PC-3 (cell line): ENCODE data around the gene PLEKHA1.

ENCODE experiments used
- EZH2 ChIP-seq: fragments of 300-600 bp; sonication (generic); IDR thresholded peaks from one replicate; pipeline ENCODE4 v1.6.1; 2017; ENCODE audit warnings: antibody characterized with exemption, mild to moderate bottlenecking, low read length; ENCODE audit not compliant: unreplicated experiment
- TF ChIP-seq, protein P1 (sequence below): fragments of 300-600 bp; sonication (generic); conservative IDR thresholded peaks from 2 replicates; pipeline ENCODE4 v1.5.1; 2017; ENCODE audit warnings: antibody characterized with exemption, low read depth, mild to moderate bottlenecking, low read length

- TF ChIP-seq, protein P1, sequence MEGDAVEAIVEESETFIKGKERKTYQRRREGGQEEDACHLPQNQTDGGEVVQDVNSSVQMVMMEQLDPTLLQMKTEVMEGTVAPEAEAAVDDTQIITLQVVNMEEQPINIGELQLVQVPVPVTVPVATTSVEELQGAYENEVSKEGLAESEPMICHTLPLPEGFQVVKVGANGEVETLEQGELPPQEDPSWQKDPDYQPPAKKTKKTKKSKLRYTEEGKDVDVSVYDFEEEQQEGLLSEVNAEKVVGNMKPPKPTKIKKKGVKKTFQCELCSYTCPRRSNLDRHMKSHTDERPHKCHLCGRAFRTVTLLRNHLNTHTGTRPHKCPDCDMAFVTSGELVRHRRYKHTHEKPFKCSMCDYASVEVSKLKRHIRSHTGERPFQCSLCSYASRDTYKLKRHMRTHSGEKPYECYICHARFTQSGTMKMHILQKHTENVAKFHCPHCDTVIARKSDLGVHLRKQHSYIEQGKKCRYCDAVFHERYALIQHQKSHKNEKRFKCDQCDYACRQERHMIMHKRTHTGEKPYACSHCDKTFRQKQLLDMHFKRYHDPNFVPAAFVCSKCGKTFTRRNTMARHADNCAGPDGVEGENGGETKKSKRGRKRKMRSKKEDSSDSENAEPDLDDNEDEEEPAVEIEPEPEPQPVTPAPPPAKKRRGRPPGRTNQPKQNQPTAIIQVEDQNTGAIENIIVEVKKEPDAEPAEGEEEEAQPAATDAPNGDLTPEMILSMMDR = no peak
- no peak for TF ChIP-seq EZH2
These were observed 45.8 kb upstream of the PLEKHA1 start for GRCh38 chr10:122328676-122329075.
